HepG2 (cell line): ENCODE data around the gene SERPINA3. TPM values are rescaled to one million over a fixed set of nuclear protein-coding genes. Genes with fewer than 3 reads are reported as not detected.
A peak's percentile ranks its signal among the peaks of the same experiment; 100 is the strongest.

Source experiments
- ESRRA ChIP-seq: sonication (generic); formaldehyde crosslinking; IDR thresholded peaks from 2 replicates; pipeline ENCODE4 v1.5.1; 2020; ENCODE audit warnings: mild to moderate bottlenecking, low read depth, missing genetic modification reagents
- FIP1L1 ChIP-seq: fragments of 200-400 bp; formaldehyde crosslinking; IDR thresholded peaks from 2 replicates; pipeline ENCODE4 v1.6.1; 2018; ENCODE audit warnings: low read depth, mild to moderate bottlenecking, low read length, moderate library complexity, borderline replicate concordance; ENCODE audit not compliant: insufficient read depth
- FOXM1 ChIP-seq: sonication (generic); formaldehyde crosslinking; IDR thresholded peaks from 2 replicates; pipeline ENCODE4 v1.5.0; 2020; ENCODE audit warnings: missing genetic modification reagents
- GABPB1 ChIP-seq: IDR thresholded peaks from 2 replicates; pipeline ENCODE4 v1.6.1; 2016; ENCODE audit warnings: mild to moderate bottlenecking, missing genetic modification reagents, moderate library complexity, missing compliant biosample characterization
- ISL2 ChIP-seq: sonication (generic); formaldehyde crosslinking; IDR thresholded peaks from 2 replicates; pipeline ENCODE4 v1.5.0; 2020; ENCODE audit warnings: missing genetic modification reagents
- LBX2 ChIP-seq: sonication (generic); formaldehyde crosslinking; IDR thresholded peaks from 2 replicates; pipeline ENCODE4 v1.5.0; 2020; ENCODE audit warnings: missing genetic modification reagents, mild to moderate bottlenecking, borderline replicate concordance
- PCBP1 ChIP-seq: fragments of 200-400 bp; formaldehyde crosslinking; IDR thresholded peaks from 2 replicates; pipeline ENCODE4 v1.6.1; 2017; ENCODE audit warnings: mild to moderate bottlenecking, low read depth, low read length, borderline replicate concordance
- PHF21A ChIP-seq: sonication (generic); formaldehyde crosslinking; IDR thresholded peaks from 2 replicates; pipeline ENCODE4 v1.5.0; 2020; ENCODE audit warnings: mild to moderate bottlenecking, missing genetic modification reagents
- REST ChIP-seq, 2 experiments: IDR thresholded peaks; 2 replicates each; pipeline ENCODE4 v1.6.1; 2011 to 2012; ENCODE audit warnings: low read length in 2 of 2, borderline replicate concordance in 1 of 2, low read depth in 1 of 2, mild to moderate bottlenecking in 1 of 2, moderate library complexity in 1 of 2
- XRCC5 ChIP-seq: fragments of 200-400 bp; formaldehyde crosslinking; optimal IDR thresholded peaks from 2 replicates; pipeline ENCODE3; 2017; ENCODE audit warnings: mild to moderate bottlenecking, low read length
- ZBTB38 ChIP-seq: sonication (generic); formaldehyde crosslinking; IDR thresholded peaks from 2 replicates; pipeline ENCODE4 v1.5.1; 2020; ENCODE audit warnings: mild to moderate bottlenecking, missing genetic modification reagents
- ZNF10 ChIP-seq: sonication (generic); formaldehyde crosslinking; IDR thresholded peaks from 2 replicates; pipeline ENCODE4 v1.4.0; 2020; ENCODE audit warnings: mild to moderate bottlenecking, low read depth, missing genetic modification reagents, borderline replicate concordance
- ZNF276 ChIP-seq: sonication (generic); formaldehyde crosslinking; IDR thresholded peaks from 2 replicates; pipeline ENCODE4 v1.4.0; 2020; ENCODE audit warnings: mild to moderate bottlenecking, low read depth, missing genetic modification reagents
- ZNF354B ChIP-seq: sonication (generic); formaldehyde crosslinking; IDR thresholded peaks from 2 replicates; pipeline ENCODE4 v1.8.0; 2022; ENCODE audit warnings: mild to moderate bottlenecking, missing genetic modification reagents
- ZNF460 ChIP-seq: sonication (generic); formaldehyde crosslinking; IDR thresholded peaks from 2 replicates; pipeline ENCODE4 v1.5.1; 2020; ENCODE audit warnings: missing genetic modification reagents, mild to moderate bottlenecking, borderline replicate concordance
- ZNF710 ChIP-seq: sonication (generic); formaldehyde crosslinking; IDR thresholded peaks from 2 replicates; pipeline ENCODE4 v1.5.0; 2020; ENCODE audit warnings: mild to moderate bottlenecking, missing genetic modification reagents, borderline replicate concordance
- ZSCAN5A ChIP-seq: sonication (generic); formaldehyde crosslinking; IDR thresholded peaks from 2 replicates; pipeline ENCODE4 v1.8.0; 2022; ENCODE audit warnings: mild to moderate bottlenecking, missing genetic modification reagents, borderline replicate concordance
- polyA plus RNA-seq, 8 experiments: library from polyadenylated mRNA; depleted of rRNA in 3 of 8; stranded (reverse) in 7 of 8; unstranded in 1 of 8; fragments of >200 nt; fragmentation: Illumina TruSeq in 4 of 8; extraction: Trizol in 4 of 8; gene quantifications; 2 replicates each; pipeline versions ENCODE4 v1.2.1 to v1.2.3, GENCODE V29; 2011 to 2016; ENCODE audit warnings: low read depth in 4 of 8, missing spikeins in 1 of 8, mixed read lengths in 1 of 8; ENCODE audit not compliant: insufficient read depth in 1 of 8
- total RNA-seq, 5 experiments: library from RNA; depleted of rRNA; stranded (reverse); fragments of >200 nt; fragmentation: Illumina TruSeq; extraction: Trizol; gene quantifications; 2 replicates each; pipeline ENCODE4 v1.2.3, GENCODE V29; 2016; ENCODE audit warnings: low read depth in 1 of 5

SERPINA3 gene
- total and polyA plus RNA-seq, 2 of the 13 experiments (the other 11 are each of a cell fraction or from before 2014, with no cell fraction given): 825 to 2,200 TPM

- TF ChIP-seq GABPB1: 0 out of 2 replicates have a peak, but pooled peaks have one; percentile 26
- peak; percentile 96 for TF ChIP-seq PCBP1
- no peak for TF ChIP-seq ESRRA (CRISPR knock-in tag)
- TF ChIP-seq ZNF354B (CRISPR knock-in tag): no peak
- no peak for TF ChIP-seq LBX2 (CRISPR knock-in tag)
- peak in 1 of 2 experiments; percentile 80; a peak in 2 of 4 replicates for TF ChIP-seq REST (IDR thresholded peaks at IDR 0.05; ENCODE audit: borderline replicate concordance in 1 of 2, low read depth in 1 of 2, low read length in 2 of 2)
- TF ChIP-seq ZNF276 (CRISPR knock-in tag): 0 out of 2 replicates have a peak, but pooled peaks have one; percentile 12
- no peak for TF ChIP-seq ZSCAN5A (CRISPR knock-in tag)
- TF ChIP-seq PHF21A (CRISPR knock-in tag): peak; percentile 46; the same call in 1 of the 2 replicates
- no peak for TF ChIP-seq ZNF10
- 0 out of 2 replicates have a peak, but pooled peaks have one; percentile 26 for TF ChIP-seq FIP1L1
- TF ChIP-seq ZNF710 (CRISPR knock-in tag): no peak
- no peak for TF ChIP-seq ZBTB38 (CRISPR knock-in tag)
- no peak for TF ChIP-seq XRCC5
- no peak for TF ChIP-seq FOXM1 (CRISPR knock-in tag)
- TF ChIP-seq ZNF460 (CRISPR knock-in tag): no peak
- TF ChIP-seq ISL2 (CRISPR knock-in tag): no peak
These were observed 676 bp downstream of the SERPINA3 start (continued) for GRCh38 chr14:94612580-94613554.
